ENCODE results near the gene SSPN. TPM values are rescaled to one million over a fixed set of nuclear protein-coding genes. Genes with fewer than 3 reads are reported as not detected.
A peak's percentile ranks its signal among the peaks of the same experiment; 100 is the strongest.

SSPN gene
- total RNA-seq, 1 donor from 2014 or later = 0.84 TPM

- H3K27ac Mint-ChIP-seq = no peak overlapping the region
- peaks cover 24% of the 10 kb centered on the region for H3K4me1 Mint-ChIP-seq
Observed at GRCh38 chr12:26271889-26272492, 76.6 kb downstream of the SSPN start.

GRCh38 chr12:26272851-26273250, 77.5 kb downstream of the SSPN start:
- Histone ChIP-seq H3K27ac (no peak overlapping the region), H3K4me3 (no peak overlapping the region), H3K4me2 (no peak overlapping the region), H4K20me1 (ENCODE audit: low read depth) (no peaks in the 10 kb centered on the region), H3K27me3 (no peaks in the 10 kb centered on the region), H3F3A (ENCODE audit: low read depth) (no peaks in the 10 kb centered on the region), H3K36me3 (no peaks in the 10 kb centered on the region), H3K4me1 (peaks cover 5% of the 10 kb centered on the region), H2AFZ (replicated peaks) (no peak overlapping the region), H3K9ac (no peak overlapping the region), H3K79me2 (ENCODE audit: low read depth) (no peaks in the 10 kb centered on the region), H3K9me3 (ENCODE audit: low read depth) (no peaks in the 10 kb centered on the region)
- no peaks in the 10 kb centered on the region for H3K9me3 Mint-ChIP-seq
- DNase-seq (ENCODE audit: low spot score) = no peak
- TF ChIP-seq EZH2 (IDR thresholded peaks at IDR 0.05) (no peak), EZH2phosphoT487 (IDR thresholded peaks at IDR 0.05) (no peak), CTCF (IDR thresholded peaks at IDR 0.05) (no peak)
- H3K4me3 Mint-ChIP-seq = no peak overlapping the region
- no peak overlapping the region for H3K27ac Mint-ChIP-seq
- H3K4me1 Mint-ChIP-seq = peaks cover 24% of the 10 kb centered on the region
- H3K27me3 Mint-ChIP-seq (ENCODE audit: insufficient read depth, low read depth) = peaks cover 6% of the 10 kb centered on the region
- H3K36me3 Mint-ChIP-seq = no peaks in the 10 kb centered on the region

More at GRCh38 chr12:26271889-26272492, 76.6 kb downstream of the SSPN start:
- H3K9ac ChIP-seq = no peak overlapping the region
- Mint-ChIP-seq H3K4me3 (no peak overlapping the region), H3K36me3 (no peaks in the 10 kb centered on the region), H3K9me3 (no peaks in the 10 kb centered on the region), H3K27me3 (ENCODE audit: insufficient read depth, low read depth) (peaks cover 6% of the 10 kb centered on the region)
- no peak for TF ChIP-seq EZH2phosphoT487 (IDR thresholded peaks at IDR 0.05)
- TF ChIP-seq CTCF (IDR thresholded peaks at IDR 0.05) = no peak
- no peak for TF ChIP-seq EZH2 (IDR thresholded peaks at IDR 0.05)
- no peaks in the 10 kb centered on the region for H4K20me1 ChIP-seq (ENCODE audit: low read depth)
- no peaks in the 10 kb centered on the region for H3K9me3 ChIP-seq (ENCODE audit: low read depth)
- H3F3A ChIP-seq (ENCODE audit: low read depth) = no peaks in the 10 kb centered on the region
- H3K27me3 ChIP-seq = no peaks in the 10 kb centered on the region
- no peak overlapping the region for H2AFZ ChIP-seq (replicated peaks)
- no peak overlapping the region for H3K27ac ChIP-seq
- DNase-seq (ENCODE audit: low spot score) = no peak
- peaks cover 5% of the 10 kb centered on the region for H3K4me1 ChIP-seq
- H3K4me2 ChIP-seq = no peak overlapping the region
- no peak overlapping the region for H3K4me3 ChIP-seq
- H3K79me2 ChIP-seq (ENCODE audit: low read depth) = no peaks in the 10 kb centered on the region
- no peaks in the 10 kb centered on the region for H3K36me3 ChIP-seq

- H2AFZ ChIP-seq (replicated peaks) = no peak overlapping the region
Observed at GRCh38 chr12:26273811-26274210, 78.4 kb downstream of the SSPN start.

More at GRCh38 chr12:26273811-26274210, 78.4 kb downstream of the SSPN start:
- no peaks in the 10 kb centered on the region for H3F3A ChIP-seq (ENCODE audit: low read depth)
- no peaks in the 10 kb centered on the region for H3K9me3 ChIP-seq (ENCODE audit: low read depth)
- no peaks in the 10 kb centered on the region for H3K36me3 ChIP-seq
- peaks cover 24% of the 10 kb centered on the region for H3K4me1 Mint-ChIP-seq
- no peaks in the 10 kb centered on the region for H3K79me2 ChIP-seq (ENCODE audit: low read depth)
- H3K4me3 Mint-ChIP-seq = no peak overlapping the region
- peaks cover 5% of the 10 kb centered on the region for H3K4me1 ChIP-seq
- TF ChIP-seq EZH2 (IDR thresholded peaks at IDR 0.05) (no peak), EZH2phosphoT487 (IDR thresholded peaks at IDR 0.05) (no peak), CTCF (IDR thresholded peaks at IDR 0.05) (no peak)
- no peak overlapping the region for H3K4me2 ChIP-seq
- H4K20me1 ChIP-seq (ENCODE audit: low read depth) = no peaks in the 10 kb centered on the region
- H3K27me3 Mint-ChIP-seq (ENCODE audit: insufficient read depth, low read depth) = peaks cover 6% of the 10 kb centered on the region
- DNase-seq (ENCODE audit: low spot score) = no peak
- H3K9ac ChIP-seq = no peak overlapping the region
- no peaks in the 10 kb centered on the region for H3K36me3 Mint-ChIP-seq
- no peak overlapping the region for H3K27ac ChIP-seq
- peak overlapping the region; percentile 87 for H3K27ac Mint-ChIP-seq
- no peak overlapping the region for H3K4me3 ChIP-seq
- no peaks in the 10 kb centered on the region for H3K27me3 ChIP-seq
- no peaks in the 10 kb centered on the region for H3K9me3 Mint-ChIP-seq
